Neural cell (in vitro differentiated cells): ENCODE measurements around the gene FNDC3A. TPM values are rescaled to one million over a fixed set of nuclear protein-coding genes. Genes with fewer than 3 reads are reported as not detected.

Experiments used
- H2AFZ ChIP-seq: fragments of 200-600, 300-800 bp; sonication (generic), shearing (Covaris generic); 2 replicates; pipeline ENCODE4 v1.6.0; 2014; ENCODE audit warnings: low read depth, mild to moderate bottlenecking, antibody characterized with exemption, low read length, moderate library complexity
- H3F3A ChIP-seq: fragments of 200-600 bp; shearing (Covaris generic); 2 replicates; pipeline ENCODE4 v1.6.1; 2016; ENCODE audit warnings: mild to moderate bottlenecking, moderate library complexity, mixed read lengths, antibody characterized with exemption, low read length; ENCODE audit not compliant: insufficient read depth, poor library complexity, severe bottlenecking
- H3K27ac ChIP-seq: fragments of 200-600, 300-800 bp; sonication (generic), shearing (Covaris generic); 2 replicates; pipeline ENCODE4 v1.5.1; 2014; ENCODE audit warnings: mild to moderate bottlenecking, low read length, moderate library complexity
- H3K27me3 ChIP-seq: fragments of 300-800, 200-600 bp; sonication (generic), shearing (Covaris generic); 2 replicates; pipeline ENCODE4 v1.6.0; 2014; ENCODE audit warnings: mild to moderate bottlenecking, low read depth, low read length, moderate library complexity; ENCODE audit not compliant: insufficient read depth
- H3K36me3 ChIP-seq: fragments of 300-800, 200-600 bp; sonication (generic), shearing (Covaris generic); 2 replicates; pipeline ENCODE4 v1.5.1; 2014; ENCODE audit warnings: mild to moderate bottlenecking, antibody characterized with exemption, low read length, moderate library complexity; ENCODE audit not compliant: insufficient read depth
- H3K4me2 ChIP-seq: fragments of 300-800, 200-600 bp; sonication (generic), shearing (Covaris generic); 2 replicates; pipeline ENCODE4 v1.6.0; 2014; ENCODE audit warnings: mild to moderate bottlenecking, low read length
- H3K4me3 ChIP-seq: fragments of 300-800, 200-600 bp; sonication (generic), shearing (Covaris generic); 2 replicates; pipeline ENCODE4 v1.5.1; 2014; ENCODE audit warnings: mild to moderate bottlenecking, low read length, moderate library complexity
- H3K79me2 ChIP-seq: fragments of 200-600 bp; shearing (Covaris generic); replicated peaks from 2 replicates; pipeline ENCODE4 v1.6.0; 2014; ENCODE audit warnings: mild to moderate bottlenecking, low read length, moderate library complexity; ENCODE audit not compliant: insufficient read depth
- H3K9ac ChIP-seq: fragments of 300-800, 200-600 bp; sonication (generic), shearing (Covaris generic); 2 replicates; pipeline ENCODE4 v1.6.1; 2016; ENCODE audit warnings: mild to moderate bottlenecking, low read length, mixed read lengths
- H3K9me2 ChIP-seq: fragments of 200-600 bp; shearing (Covaris generic); 2 replicates; pipeline ENCODE4 v1.6.1; 2016; ENCODE audit warnings: mild to moderate bottlenecking, low read length, mixed read lengths; ENCODE audit not compliant: insufficient read depth
- H3K9me3 ChIP-seq: fragments of 200-600, 300-800 bp; sonication (generic), shearing (Covaris generic); 2 replicates; pipeline ENCODE4 v1.6.1; 2016; ENCODE audit warnings: mild to moderate bottlenecking, mixed run types, low read length, moderate library complexity, mixed read lengths
- H4K20me1 ChIP-seq: fragments of 200-600 bp; shearing (Covaris generic); 2 replicates; pipeline ENCODE4 v1.6.1; 2016; ENCODE audit warnings: mild to moderate bottlenecking, mixed run types; ENCODE audit not compliant: insufficient read depth
- EP300 ChIP-seq: fragments of 450-650 bp; conservative IDR thresholded peaks from 2 replicates; pipeline ENCODE4 v1.6.1; 2014; ENCODE audit warnings: antibody characterized with exemption, mild to moderate bottlenecking, moderate library complexity; ENCODE audit not compliant: poor library complexity, severe bottlenecking
- EZH2 ChIP-seq: fragments of 200-600, 300-800 bp; shearing (Covaris generic), sonication (generic); IDR thresholded peaks from 2 replicates; pipeline ENCODE4 v1.6.1; 2014; ENCODE audit warnings: antibody characterized with exemption, low read length, borderline replicate concordance, mild to moderate bottlenecking; ENCODE audit not compliant: insufficient read depth, poor library complexity, severe bottlenecking
- MXI1 ChIP-seq: fragments of 450-650 bp; conservative IDR thresholded peaks from 2 replicates; pipeline ENCODE4 v1.6.1; 2014; ENCODE audit warnings: antibody characterized with exemption, mild to moderate bottlenecking; ENCODE audit not compliant: poor library complexity, severe bottlenecking
- POLR2AphosphoS5 ChIP-seq: IDR thresholded peaks from 2 replicates; pipeline ENCODE4 v1.6.1; 2012
- RAD21 ChIP-seq: fragments of 450-650 bp; conservative IDR thresholded peaks from 2 replicates; pipeline ENCODE4 v1.6.1; 2014; ENCODE audit warnings: antibody characterized with exemption, mild to moderate bottlenecking, moderate library complexity
- SMC3 ChIP-seq: fragments of 450-650 bp; conservative IDR thresholded peaks from 2 replicates; pipeline ENCODE4 v1.6.1; 2014; ENCODE audit warnings: antibody characterized with exemption, mild to moderate bottlenecking, moderate library complexity; ENCODE audit not compliant: poor library complexity
- TAF1 ChIP-seq: IDR thresholded peaks from 2 replicates; pipeline ENCODE4 v1.6.1; 2012; ENCODE audit warnings: low read depth
- polyA plus RNA-seq: library from polyadenylated mRNA; depleted of rRNA; stranded (reverse); fragments of >200 nt; gene quantifications from 2 replicates; pipeline ENCODE4 v1.2.3, GENCODE V29; 2014
- TF ChIP-seq, protein P1 (sequence below): IDR thresholded peaks from 2 replicates; pipeline ENCODE4 v1.6.1; 2012; ENCODE audit warnings: borderline replicate concordance
- TF ChIP-seq, protein P2 (sequence below): fragments of 450-650 bp; IDR thresholded peaks from 2 replicates; pipeline ENCODE4 v1.5.1; 2014; ENCODE audit warnings: antibody characterized with exemption, mild to moderate bottlenecking, moderate library complexity; ENCODE audit not compliant: poor library complexity, severe bottlenecking

Gene FNDC3A
- polyA plus RNA-seq, 1 donor from 2014 or later, result 83.8 TPM

DNA sequence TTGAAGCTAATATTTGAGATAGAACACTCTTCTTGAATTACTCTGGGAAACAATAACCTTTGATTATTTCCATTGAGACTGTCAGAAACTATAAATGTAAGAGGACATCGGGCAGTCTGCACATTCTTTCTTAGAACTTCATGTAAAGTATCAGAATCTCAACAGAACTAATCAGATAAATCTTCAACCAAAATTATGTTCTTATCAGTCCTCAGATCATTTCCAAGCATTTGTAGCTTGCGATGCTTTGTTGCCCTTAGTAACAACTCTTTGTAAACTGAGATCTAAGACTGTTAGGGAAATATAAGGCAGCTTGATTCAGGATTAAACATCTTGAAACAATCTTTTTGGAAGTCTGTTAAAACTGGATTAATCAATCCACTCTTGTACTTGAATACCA is 70.3 kb downstream of the FNDC3A start:
- Histone ChIP-seq H3K9ac (no peak overlapping the region), H3K9me3 (no peaks in the 10 kb centered on the region), H3K27me3 (no peaks in the 10 kb centered on the region), H3K4me3 (no peak overlapping the region), H3K9me2 (no peaks in the 10 kb centered on the region), H4K20me1 (no peaks in the 10 kb centered on the region), H3K4me2 (no peak overlapping the region), H3F3A (no peaks in the 10 kb centered on the region), H3K36me3 (no peaks in the 10 kb centered on the region), H3K27ac (no peak overlapping the region), H2AFZ (no peak overlapping the region), H3K79me2 (no peaks in the 10 kb centered on the region)
- TF ChIP-seq, protein P1, sequence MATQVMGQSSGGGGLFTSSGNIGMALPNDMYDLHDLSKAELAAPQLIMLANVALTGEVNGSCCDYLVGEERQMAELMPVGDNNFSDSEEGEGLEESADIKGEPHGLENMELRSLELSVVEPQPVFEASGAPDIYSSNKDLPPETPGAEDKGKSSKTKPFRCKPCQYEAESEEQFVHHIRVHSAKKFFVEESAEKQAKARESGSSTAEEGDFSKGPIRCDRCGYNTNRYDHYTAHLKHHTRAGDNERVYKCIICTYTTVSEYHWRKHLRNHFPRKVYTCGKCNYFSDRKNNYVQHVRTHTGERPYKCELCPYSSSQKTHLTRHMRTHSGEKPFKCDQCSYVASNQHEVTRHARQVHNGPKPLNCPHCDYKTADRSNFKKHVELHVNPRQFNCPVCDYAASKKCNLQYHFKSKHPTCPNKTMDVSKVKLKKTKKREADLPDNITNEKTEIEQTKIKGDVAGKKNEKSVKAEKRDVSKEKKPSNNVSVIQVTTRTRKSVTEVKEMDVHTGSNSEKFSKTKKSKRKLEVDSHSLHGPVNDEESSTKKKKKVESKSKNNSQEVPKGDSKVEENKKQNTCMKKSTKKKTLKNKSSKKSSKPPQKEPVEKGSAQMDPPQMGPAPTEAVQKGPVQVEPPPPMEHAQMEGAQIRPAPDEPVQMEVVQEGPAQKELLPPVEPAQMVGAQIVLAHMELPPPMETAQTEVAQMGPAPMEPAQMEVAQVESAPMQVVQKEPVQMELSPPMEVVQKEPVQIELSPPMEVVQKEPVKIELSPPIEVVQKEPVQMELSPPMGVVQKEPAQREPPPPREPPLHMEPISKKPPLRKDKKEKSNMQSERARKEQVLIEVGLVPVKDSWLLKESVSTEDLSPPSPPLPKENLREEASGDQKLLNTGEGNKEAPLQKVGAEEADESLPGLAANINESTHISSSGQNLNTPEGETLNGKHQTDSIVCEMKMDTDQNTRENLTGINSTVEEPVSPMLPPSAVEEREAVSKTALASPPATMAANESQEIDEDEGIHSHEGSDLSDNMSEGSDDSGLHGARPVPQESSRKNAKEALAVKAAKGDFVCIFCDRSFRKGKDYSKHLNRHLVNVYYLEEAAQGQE, result no peak
- TF ChIP-seq EP300 (no peak), TAF1 (no peak), EZH2 (no peak), POLR2AphosphoS5 (no peak), RAD21 (no peak), SMC3 (no peak), MXI1 (no peak)
- TF ChIP-seq, protein P2, sequence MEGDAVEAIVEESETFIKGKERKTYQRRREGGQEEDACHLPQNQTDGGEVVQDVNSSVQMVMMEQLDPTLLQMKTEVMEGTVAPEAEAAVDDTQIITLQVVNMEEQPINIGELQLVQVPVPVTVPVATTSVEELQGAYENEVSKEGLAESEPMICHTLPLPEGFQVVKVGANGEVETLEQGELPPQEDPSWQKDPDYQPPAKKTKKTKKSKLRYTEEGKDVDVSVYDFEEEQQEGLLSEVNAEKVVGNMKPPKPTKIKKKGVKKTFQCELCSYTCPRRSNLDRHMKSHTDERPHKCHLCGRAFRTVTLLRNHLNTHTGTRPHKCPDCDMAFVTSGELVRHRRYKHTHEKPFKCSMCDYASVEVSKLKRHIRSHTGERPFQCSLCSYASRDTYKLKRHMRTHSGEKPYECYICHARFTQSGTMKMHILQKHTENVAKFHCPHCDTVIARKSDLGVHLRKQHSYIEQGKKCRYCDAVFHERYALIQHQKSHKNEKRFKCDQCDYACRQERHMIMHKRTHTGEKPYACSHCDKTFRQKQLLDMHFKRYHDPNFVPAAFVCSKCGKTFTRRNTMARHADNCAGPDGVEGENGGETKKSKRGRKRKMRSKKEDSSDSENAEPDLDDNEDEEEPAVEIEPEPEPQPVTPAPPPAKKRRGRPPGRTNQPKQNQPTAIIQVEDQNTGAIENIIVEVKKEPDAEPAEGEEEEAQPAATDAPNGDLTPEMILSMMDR, result no peak

DNA sequence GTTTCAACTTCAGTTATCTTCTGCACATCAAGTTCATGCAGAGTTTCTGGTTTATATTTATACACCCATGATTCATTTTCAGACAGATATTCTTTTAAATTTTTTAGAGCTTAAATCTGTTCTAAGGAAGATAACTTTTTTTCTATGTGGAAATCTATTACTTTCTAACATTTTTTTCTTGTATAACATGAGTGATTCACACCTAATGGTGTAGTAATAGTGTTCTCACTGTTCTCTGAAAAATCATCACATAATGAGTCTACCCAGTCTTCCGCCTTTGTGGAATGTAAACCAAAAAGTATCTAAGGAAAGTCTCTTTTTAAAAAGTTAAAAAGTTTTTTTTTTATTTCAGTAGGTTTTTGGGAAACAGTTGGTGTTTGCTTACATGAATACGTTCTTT is 70.8 kb downstream of the FNDC3A start:
- H3K36me3 ChIP-seq, result no peaks in the 10 kb centered on the region
- no peak overlapping the region for H3K4me3 ChIP-seq
- H4K20me1 ChIP-seq, result no peaks in the 10 kb centered on the region
- H3K4me2 ChIP-seq, result no peak overlapping the region
- no peak overlapping the region for H3K9ac ChIP-seq
- H3K79me2 ChIP-seq, result no peaks in the 10 kb centered on the region
- no peak overlapping the region for H2AFZ ChIP-seq
- no peaks in the 10 kb centered on the region for H3K27me3 ChIP-seq
- H3F3A ChIP-seq, result no peaks in the 10 kb centered on the region
- no peak overlapping the region for H3K27ac ChIP-seq
- TF ChIP-seq TAF1, result no peak
- no peak for TF ChIP-seq EZH2
- no peak for TF ChIP-seq RAD21
- TF ChIP-seq EP300, result no peak
- no peaks in the 10 kb centered on the region for H3K9me2 ChIP-seq
- H3K9me3 ChIP-seq, result no peaks in the 10 kb centered on the region

DNA sequence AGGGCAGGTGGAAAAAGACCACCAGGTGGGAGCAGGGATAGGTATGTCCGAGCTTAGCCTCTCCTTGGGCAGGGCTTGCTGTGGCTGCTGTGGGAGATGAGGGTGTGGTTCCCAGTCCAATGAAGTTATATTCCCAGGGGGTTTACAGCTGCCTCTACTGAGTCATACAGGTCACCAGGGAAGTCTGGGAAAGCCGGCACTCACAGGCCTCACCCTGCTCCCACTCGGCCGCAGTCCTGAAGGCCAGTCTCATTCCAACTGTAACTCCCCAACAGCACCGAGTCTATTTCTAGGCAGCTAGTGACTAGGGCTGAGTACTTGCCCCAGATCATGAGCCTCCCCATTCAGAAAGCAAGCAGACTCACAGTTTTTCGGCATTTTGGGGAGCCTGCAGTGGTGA is 77.1 kb downstream of the FNDC3A start:
- H3K9me2 ChIP-seq, result no peaks in the 10 kb centered on the region
- TF ChIP-seq POLR2AphosphoS5 (no peak), SMC3 (no peak), MXI1 (no peak)
- H4K20me1 ChIP-seq, result no peaks in the 10 kb centered on the region
- H3K9me3 ChIP-seq, result no peaks in the 10 kb centered on the region
- no peaks in the 10 kb centered on the region for H3K27me3 ChIP-seq
- H3K36me3 ChIP-seq, result no peaks in the 10 kb centered on the region
- H3K79me2 ChIP-seq, result no peaks in the 10 kb centered on the region
- H2AFZ ChIP-seq, result no peak overlapping the region
- H3K4me2 ChIP-seq, result no peak overlapping the region
- no peak overlapping the region for H3K9ac ChIP-seq
- H3K4me3 ChIP-seq, result no peak overlapping the region
- H3F3A ChIP-seq, result no peaks in the 10 kb centered on the region
- no peak overlapping the region for H3K27ac ChIP-seq
